ENCODE data around the gene THRA.

THRA gene

DNA sequence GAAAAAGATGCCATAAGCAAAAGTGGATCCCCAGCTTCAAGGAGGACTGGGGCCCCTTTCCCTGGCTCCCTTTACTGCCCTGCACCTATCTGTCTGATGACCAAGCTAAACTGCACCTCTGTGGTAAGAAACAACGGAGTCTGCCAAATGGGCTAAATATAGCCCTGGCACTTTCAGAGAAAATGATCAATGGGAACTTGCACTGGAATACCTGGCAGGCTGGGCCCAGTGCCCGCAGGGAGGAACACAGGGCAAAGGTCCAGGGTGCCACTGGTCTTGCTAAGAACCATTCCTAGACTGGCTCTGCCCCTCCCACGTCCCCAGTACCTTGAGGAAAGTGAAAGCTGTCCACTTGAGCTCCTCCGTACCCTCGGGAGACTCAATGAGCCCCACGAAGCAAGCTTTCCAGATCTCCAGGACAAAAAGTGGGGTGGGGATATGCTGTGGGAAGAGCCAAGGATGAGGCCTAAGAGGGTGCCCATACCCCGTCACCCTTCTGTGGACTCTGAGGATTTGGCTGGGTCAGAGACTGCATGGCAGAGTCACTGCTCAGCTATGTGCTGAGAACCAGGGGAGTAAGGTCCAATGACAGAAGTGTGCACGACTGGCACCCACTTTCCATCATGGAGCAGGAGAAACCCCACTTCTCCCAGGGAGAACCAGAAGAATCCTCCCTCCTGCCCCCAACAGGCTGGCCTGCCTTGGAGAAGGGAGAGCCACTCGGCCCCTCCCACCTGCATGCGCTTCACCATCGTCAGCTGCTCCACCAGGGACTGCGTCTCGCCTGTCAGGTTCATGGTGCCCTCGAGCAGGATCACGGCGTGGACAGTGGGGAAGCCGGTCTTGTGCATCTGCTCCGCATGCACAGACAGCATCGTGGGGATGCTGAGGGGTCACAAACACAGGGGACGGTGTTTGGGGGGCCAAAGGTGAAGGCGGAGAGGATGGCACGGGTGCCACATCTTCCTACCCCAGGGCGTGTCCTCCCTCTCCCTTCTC, 30.1 kb upstream of the THRA start:
- Histone ChIP-seq H3K27ac (no peak overlapping the region), H3K4me1 (peaks cover 0 to 15% (median 2%) of the 10 kb centered on the region in 4 donors), H3K9me3 (no peaks in the 10 kb centered on the region), H3K27me3 (no peaks in the 10 kb centered on the region), H3K4me3 (no peak overlapping the region), H3K36me3 (peaks cover 55 to 88% (median 81%) of the 10 kb centered on the region in 3 donors)
- intact Hi-C loops (cut with DNase I; ENCODE audit: low total_unique reads): no loop called here
- no peak for DNase-seq
- no peak for TF ChIP-seq CTCF (IDR thresholded peaks at IDR 0.05)

- no peak overlapping the region for H3K27ac ChIP-seq
Observed at GRCh38 chr17:40033339-40033738, 29.4 kb upstream of the THRA start.

DNA sequence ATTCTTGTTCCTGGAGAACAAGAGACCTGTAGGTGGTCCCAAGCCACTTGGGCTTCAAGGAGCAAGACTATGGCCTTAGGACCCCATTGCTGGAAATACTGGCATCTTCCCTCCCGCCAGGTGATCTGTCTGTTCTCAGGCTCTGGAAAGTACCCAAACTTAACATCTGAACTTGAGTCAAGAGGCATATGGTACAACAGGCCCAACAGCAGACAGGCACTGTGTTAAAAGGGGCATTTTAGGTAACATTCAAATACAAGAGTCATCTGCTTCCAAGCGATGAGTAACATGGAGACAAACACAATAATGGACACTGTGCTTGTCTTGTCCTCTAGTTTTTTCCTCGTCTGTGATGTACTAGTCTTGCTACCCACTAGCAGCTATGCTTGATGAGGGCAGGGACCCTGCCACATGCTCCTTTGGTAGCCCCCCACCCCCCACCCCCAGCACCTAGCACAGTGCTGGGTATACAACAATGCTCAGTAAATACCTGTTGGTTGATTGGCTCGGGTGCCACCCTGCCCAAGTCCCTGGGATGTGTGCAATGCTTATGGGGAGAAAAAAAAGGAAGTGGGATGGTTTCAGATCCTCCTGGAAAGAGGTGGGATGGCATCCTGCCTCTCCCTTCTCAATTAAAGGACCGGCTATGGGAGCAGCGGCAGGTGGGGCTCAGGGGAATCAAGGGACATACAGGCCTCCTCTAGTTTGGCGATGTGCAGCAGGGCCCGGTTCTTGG, 28.2 kb upstream of the THRA start:
- no peak for TF ChIP-seq CTCF (IDR thresholded peaks at IDR 0.05)
- no peaks in the 10 kb centered on the region for H3K9me3 ChIP-seq
- no peaks in the 10 kb centered on the region for H3K27me3 ChIP-seq
- peaks cover 44 to 68% (median 63%) of the 10 kb centered on the region in 3 donors for H3K36me3 ChIP-seq
- no peak overlapping the region for H3K4me3 ChIP-seq
- H3K27ac ChIP-seq: no peak overlapping the region
- DNase-seq: no peak
- H3K4me1 ChIP-seq: peaks cover 0 to 27% (median 11%) of the 10 kb centered on the region in 4 donors
- intact Hi-C loops (cut with DNase I; ENCODE audit: low total_unique reads): no loop called here

More at GRCh38 chr17:40033339-40033738, 29.4 kb upstream of the THRA start:
- Histone ChIP-seq H3K36me3 (peaks cover 55 to 80% (median 75%) of the 10 kb centered on the region in 3 donors), H3K4me3 (no peak overlapping the region), H3K4me1 (peaks cover 0 to 17% (median 4%) of the 10 kb centered on the region in 4 donors), H3K9me3 (no peaks in the 10 kb centered on the region), H3K27me3 (no peaks in the 10 kb centered on the region)
- TF ChIP-seq CTCF (IDR thresholded peaks at IDR 0.05): no peak
- intact Hi-C loops (cut with DNase I; ENCODE audit: low total_unique reads): no loop called here
- DNase-seq: no peak

- Histone ChIP-seq H3K27me3 (no peaks in the 10 kb centered on the region), H3K27ac (no peak overlapping the region), H3K4me3 (no peak overlapping the region), H3K36me3 (peaks cover 39 to 62% (median 57%) of the 10 kb centered on the region in 3 donors), H3K4me1 (peaks cover 0 to 27% (median 11%) of the 10 kb centered on the region in 4 donors), H3K9me3 (no peaks in the 10 kb centered on the region)
- TF ChIP-seq CTCF (IDR thresholded peaks at IDR 0.05): peak in 1 of 2 experiments; percentile 27
- intact Hi-C loops (cut with DNase I; ENCODE audit: low total_unique reads): no loop called here
- no peak for DNase-seq
Observed at GRCh38 chr17:40035162-40035559, 27.6 kb upstream of the THRA start.

GRCh38 chr17:40038882-40039513, 23.8 kb upstream of the THRA start:
- peaks cover 0 to 17% (median 8%) of the 10 kb centered on the region in 4 donors for H3K4me1 ChIP-seq
- intact Hi-C loops (cut with DNase I; ENCODE audit: low total_unique reads): no loop called here
- DNase-seq: peak; percentile 89 to 91
- peak overlapping the region; percentile 79 to 84 for H3K27ac ChIP-seq
- peak overlapping the region in 1 of 2 donors; percentile 0 for H3K4me3 ChIP-seq
- H3K9me3 ChIP-seq: no peaks in the 10 kb centered on the region
- H3K27me3 ChIP-seq: no peaks in the 10 kb centered on the region
- peak; percentile 76 to 81 for TF ChIP-seq CTCF (IDR thresholded peaks at IDR 0.05)
- peaks cover under 1 to 33% (median 29%) of the 10 kb centered on the region in 3 donors for H3K36me3 ChIP-seq

Measured in tibial artery (tissue), 4 donors.